Loucy (cell line): ENCODE results near the gene TMEM161A.

ENCODE experiments used
- H2AFZ ChIP-seq: fragments of 200-600 bp; sonication (generic); 2 replicates; pipeline ENCODE4 v1.6.0; 2016; ENCODE audit warnings: antibody characterized with exemption, mild to moderate bottlenecking, low read length, moderate library complexity
- H3F3A ChIP-seq: fragments of 200-600 bp; 2 replicates; pipeline ENCODE4 v1.6.0; 2016; ENCODE audit warnings: antibody characterized with exemption, low read depth, mild to moderate bottlenecking
- H3K27me3 ChIP-seq: fragments of 200-600 bp; sonication (generic); 2 replicates; pipeline ENCODE4 v1.6.1; 2014; ENCODE audit warnings: low read length, mild to moderate bottlenecking; ENCODE audit not compliant: insufficient read depth, poor library complexity, severe bottlenecking
- H3K36me3 ChIP-seq: fragments of 200-600 bp; sonication (generic); 2 replicates; pipeline ENCODE4 v1.6.1; 2016; ENCODE audit warnings: low read length; ENCODE audit not compliant: insufficient read depth
- H3K4me1 ChIP-seq: fragments of 200-600 bp; sonication (generic); 2 replicates; pipeline ENCODE4 v1.5.1; 2014; ENCODE audit warnings: low read length, mild to moderate bottlenecking; ENCODE audit not compliant: insufficient read depth, poor library complexity, severe bottlenecking
- H3K4me2 ChIP-seq: fragments of 200-600 bp; sonication (generic); 2 replicates; pipeline ENCODE4 v1.6.0; 2014; ENCODE audit warnings: antibody characterized with exemption, low read length, low read depth, mild to moderate bottlenecking; ENCODE audit not compliant: poor library complexity, severe bottlenecking
- H3K4me3 ChIP-seq: fragments of 200-600 bp; sonication (generic); 2 replicates; pipeline ENCODE4 v1.5.1; 2014; ENCODE audit warnings: low read length, mild to moderate bottlenecking, mixed read lengths; ENCODE audit not compliant: poor library complexity, severe bottlenecking
- H3K79me2 ChIP-seq: fragments of 200-600 bp; sonication (generic); 2 replicates; pipeline ENCODE4 v1.6.1; 2014; ENCODE audit warnings: low read length; ENCODE audit not compliant: insufficient read depth
- H3K9ac ChIP-seq: fragments of 200-600 bp; sonication (generic); 2 replicates; pipeline ENCODE4 v1.6.0; 2014; ENCODE audit warnings: mild to moderate bottlenecking, low read depth, low read length, moderate library complexity; ENCODE audit not compliant: poor library complexity, severe bottlenecking
- H3K9me2 ChIP-seq: fragments of 200-600 bp; sonication (generic); replicated peaks from 2 replicates; pipeline ENCODE4 v1.6.1; 2016; ENCODE audit warnings: low read depth, low read length, mixed read lengths
- H3K9me3 ChIP-seq: fragments of 200-600 bp; sonication (generic); 2 replicates; pipeline ENCODE4 v1.6.1; 2014; ENCODE audit warnings: mild to moderate bottlenecking, antibody characterized with exemption, low read length, low read depth; ENCODE audit not compliant: insufficient read depth
- H4K20me1 ChIP-seq: fragments of 200-600 bp; sonication (generic); 2 replicates; pipeline ENCODE4 v1.6.0; 2014; ENCODE audit warnings: antibody characterized with exemption, low read length, mild to moderate bottlenecking; ENCODE audit not compliant: insufficient read depth, poor library complexity, severe bottlenecking
- EZH2phosphoT487 ChIP-seq: fragments of 200-600 bp; IDR thresholded peaks from 2 replicates; pipeline ENCODE4 v1.6.1; 2018; ENCODE audit warnings: antibody characterized with exemption, mild to moderate bottlenecking, moderate library complexity, borderline replicate concordance
- TF ChIP-seq, protein P1 (sequence below): fragments of 200-600 bp; sonication (generic); conservative IDR thresholded peaks from 2 replicates; pipeline ENCODE4 v1.5.1; 2014; ENCODE audit warnings: mild to moderate bottlenecking, antibody characterized with exemption, low read length

The TMEM161A gene

GRCh38 chr19:19155495-19156219 lies 17.4 kb upstream of the TMEM161A start:
- Histone ChIP-seq H3K4me1 (no peaks in the 10 kb centered on the region), H3K27me3 (no peaks in the 10 kb centered on the region), H2AFZ (no peak overlapping the region), H3K79me2 (no peaks in the 10 kb centered on the region), H3F3A (no peaks in the 10 kb centered on the region), H3K4me3 (no peak overlapping the region), H4K20me1 (no peaks in the 10 kb centered on the region), H3K36me3 (no peaks in the 10 kb centered on the region), H3K9ac (no peak overlapping the region), H3K9me3 (no peaks in the 10 kb centered on the region), H3K9me2 (no peaks in the 10 kb centered on the region), H3K4me2 (no peak overlapping the region)
- TF ChIP-seq, protein P1, sequence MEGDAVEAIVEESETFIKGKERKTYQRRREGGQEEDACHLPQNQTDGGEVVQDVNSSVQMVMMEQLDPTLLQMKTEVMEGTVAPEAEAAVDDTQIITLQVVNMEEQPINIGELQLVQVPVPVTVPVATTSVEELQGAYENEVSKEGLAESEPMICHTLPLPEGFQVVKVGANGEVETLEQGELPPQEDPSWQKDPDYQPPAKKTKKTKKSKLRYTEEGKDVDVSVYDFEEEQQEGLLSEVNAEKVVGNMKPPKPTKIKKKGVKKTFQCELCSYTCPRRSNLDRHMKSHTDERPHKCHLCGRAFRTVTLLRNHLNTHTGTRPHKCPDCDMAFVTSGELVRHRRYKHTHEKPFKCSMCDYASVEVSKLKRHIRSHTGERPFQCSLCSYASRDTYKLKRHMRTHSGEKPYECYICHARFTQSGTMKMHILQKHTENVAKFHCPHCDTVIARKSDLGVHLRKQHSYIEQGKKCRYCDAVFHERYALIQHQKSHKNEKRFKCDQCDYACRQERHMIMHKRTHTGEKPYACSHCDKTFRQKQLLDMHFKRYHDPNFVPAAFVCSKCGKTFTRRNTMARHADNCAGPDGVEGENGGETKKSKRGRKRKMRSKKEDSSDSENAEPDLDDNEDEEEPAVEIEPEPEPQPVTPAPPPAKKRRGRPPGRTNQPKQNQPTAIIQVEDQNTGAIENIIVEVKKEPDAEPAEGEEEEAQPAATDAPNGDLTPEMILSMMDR = no peak
- TF ChIP-seq EZH2phosphoT487 = no peak

GRCh38 chr19:19154768-19155494 lies 16.7 kb upstream of the TMEM161A start:
- no peak overlapping the region for H3K4me3 ChIP-seq
- no peak for TF ChIP-seq EZH2phosphoT487
- TF ChIP-seq, protein P1 = no peak

DNA sequence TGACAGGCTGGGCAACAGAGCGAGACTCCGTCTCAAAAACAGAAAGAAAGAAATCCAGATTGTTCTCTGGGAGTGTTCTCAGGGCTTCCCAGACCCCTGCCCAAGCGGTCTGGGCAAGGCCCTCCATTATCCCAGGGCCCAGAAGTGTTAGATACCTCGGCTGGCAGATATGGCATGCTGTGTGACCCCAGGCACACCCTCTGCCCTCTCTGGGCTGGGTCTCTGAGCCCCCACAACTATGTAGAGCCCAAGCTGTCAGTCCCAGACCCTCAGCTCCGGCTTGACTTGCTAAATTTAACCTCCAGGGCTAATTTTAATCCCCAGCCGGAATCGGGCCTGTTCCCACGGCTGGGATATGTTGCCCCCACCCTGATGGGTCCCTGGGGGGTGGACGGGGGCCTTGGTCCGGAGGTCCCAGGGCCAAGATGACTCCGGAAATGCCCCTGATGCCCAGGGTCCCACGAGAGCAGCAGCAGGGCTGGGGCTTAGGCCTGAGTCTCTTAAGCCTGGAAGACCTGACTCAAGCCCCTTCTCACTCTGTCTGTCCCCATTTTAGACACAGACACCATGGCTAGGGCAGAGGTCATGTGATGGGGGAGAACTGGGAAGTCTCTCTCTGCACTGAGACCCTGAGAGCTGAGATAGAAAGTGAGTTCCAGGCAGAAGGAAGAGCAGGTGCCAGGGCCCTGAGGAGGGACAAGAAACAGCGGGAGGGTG lies 14.5 kb upstream of the TMEM161A start:
- no peak overlapping the region for H3K4me2 ChIP-seq
- H3K27me3 ChIP-seq = no peaks in the 10 kb centered on the region
- no peak overlapping the region for H3K4me3 ChIP-seq
- no peak overlapping the region for H3K9ac ChIP-seq
- no peaks in the 10 kb centered on the region for H3K36me3 ChIP-seq
- TF ChIP-seq, protein P1 = no peak
- TF ChIP-seq EZH2phosphoT487 = no peak
- no peak overlapping the region for H2AFZ ChIP-seq
- H4K20me1 ChIP-seq = no peaks in the 10 kb centered on the region
- no peaks in the 10 kb centered on the region for H3F3A ChIP-seq
- no peaks in the 10 kb centered on the region for H3K9me3 ChIP-seq
- no peaks in the 10 kb centered on the region for H3K4me1 ChIP-seq
- H3K79me2 ChIP-seq = no peaks in the 10 kb centered on the region
- no peaks in the 10 kb centered on the region for H3K9me2 ChIP-seq

More at GRCh38 chr19:19154768-19155494, 16.7 kb upstream of the TMEM161A start:
- Histone ChIP-seq H2AFZ (no peak overlapping the region), H3K9me3 (no peaks in the 10 kb centered on the region), H3K4me2 (no peak overlapping the region), H4K20me1 (no peaks in the 10 kb centered on the region), H3K4me1 (no peaks in the 10 kb centered on the region), H3K79me2 (no peaks in the 10 kb centered on the region), H3K9me2 (no peaks in the 10 kb centered on the region), H3F3A (no peaks in the 10 kb centered on the region), H3K27me3 (no peaks in the 10 kb centered on the region), H3K9ac (no peak overlapping the region), H3K36me3 (no peaks in the 10 kb centered on the region)
